ENCODE measurements around the gene CAPS.

DNA sequence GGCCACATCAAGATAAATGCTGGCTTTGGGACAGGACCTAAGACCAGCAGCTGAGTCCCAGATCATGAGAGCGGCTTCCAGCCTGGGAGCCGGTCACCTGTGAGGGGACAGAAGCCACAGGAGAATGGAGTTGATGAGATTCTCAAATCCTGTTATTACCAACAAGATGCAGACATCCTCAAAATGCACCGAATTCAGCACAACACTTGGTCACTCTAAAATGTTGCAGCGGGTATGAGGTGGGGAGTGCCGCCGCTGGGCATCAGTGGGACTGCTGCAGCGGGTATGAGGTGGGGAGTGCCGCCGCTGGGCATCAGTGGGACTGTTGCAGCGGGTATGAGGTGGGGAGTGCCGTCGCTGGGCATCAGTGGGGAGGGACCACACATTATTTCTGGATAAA, 42.7 kb downstream of the CAPS start:
- TF ChIP-seq ZNF274 (IDR thresholded peaks at IDR 0.05; ENCODE audit: low read depth, low read length) (no peak), SUZ12 (IDR thresholded peaks at IDR 0.05; ENCODE audit: extremely low read depth, insufficient read depth, insufficient read length) (no peak)

All from NT2/D1 (cell line).